Liver (tissue), 3 donors: ENCODE measurements around the gene ACOT8.

Experiments
- EGR1 ChIP-seq, 2 donors: IDR thresholded peaks; 2 replicates each; pipeline ENCODE4 v1.6.1; 2016 to 2018; ENCODE audit warnings: antibody characterized with exemption in 2 of 2, low read depth in 2 of 2
- FOXA1 ChIP-seq: IDR thresholded peaks from 2 replicates; pipeline ENCODE4 v1.6.1; 2016; ENCODE audit warnings: antibody characterized with exemption
- GABPA ChIP-seq, 2 donors: IDR thresholded peaks in 1 of 2; conservative IDR thresholded peaks in 1 of 2; 2 replicates each; pipeline ENCODE4 v1.6.1; 2016; ENCODE audit warnings: antibody characterized with exemption in 2 of 2, mild to moderate bottlenecking in 1 of 2, moderate library complexity in 1 of 2
- JUND ChIP-seq, 2 donors: IDR thresholded peaks; 2 replicates each; pipeline ENCODE4 v1.6.1; 2016; ENCODE audit warnings: antibody characterized with exemption in 2 of 2
- RAD21 ChIP-seq, 2 donors: IDR thresholded peaks; 2 replicates each; pipeline ENCODE4 v1.6.1; 2016; ENCODE audit warnings: antibody characterized with exemption in 2 of 2, mild to moderate bottlenecking in 2 of 2
- RXRA ChIP-seq, 2 donors: IDR thresholded peaks; 2 replicates each; pipeline ENCODE4 v1.6.1; 2017 to 2018; ENCODE audit warnings: antibody characterized with exemption in 2 of 2, mild to moderate bottlenecking in 1 of 2
- TAF1 ChIP-seq: conservative IDR thresholded peaks from 2 replicates; pipeline ENCODE4 v1.6.1; 2016; ENCODE audit warnings: antibody characterized with exemption, mild to moderate bottlenecking
- YY1 ChIP-seq: IDR thresholded peaks from 2 replicates; pipeline ENCODE4 v1.6.1; 2016; ENCODE audit warnings: antibody characterized with exemption, mild to moderate bottlenecking
- TF ChIP-seq, protein P1 (sequence below): fragments of 150-350 bp; IDR thresholded peaks from 2 replicates; pipeline ENCODE4 v1.5.1; 2017; ENCODE audit warnings: improper control_type of control experiment, low read depth, low read length; ENCODE audit not compliant: missing input control
- TF ChIP-seq, protein P2 (sequence below): IDR thresholded peaks from 2 replicates; pipeline ENCODE4 v1.6.1; 2016; ENCODE audit warnings: antibody characterized with exemption
- TF ChIP-seq, protein P3 (sequence below): IDR thresholded peaks from 2 replicates; pipeline ENCODE4 v1.6.1; 2016; ENCODE audit warnings: antibody characterized with exemption, mild to moderate bottlenecking
- donor health status: healthy.
- donor health status: healthy.

DNA sequence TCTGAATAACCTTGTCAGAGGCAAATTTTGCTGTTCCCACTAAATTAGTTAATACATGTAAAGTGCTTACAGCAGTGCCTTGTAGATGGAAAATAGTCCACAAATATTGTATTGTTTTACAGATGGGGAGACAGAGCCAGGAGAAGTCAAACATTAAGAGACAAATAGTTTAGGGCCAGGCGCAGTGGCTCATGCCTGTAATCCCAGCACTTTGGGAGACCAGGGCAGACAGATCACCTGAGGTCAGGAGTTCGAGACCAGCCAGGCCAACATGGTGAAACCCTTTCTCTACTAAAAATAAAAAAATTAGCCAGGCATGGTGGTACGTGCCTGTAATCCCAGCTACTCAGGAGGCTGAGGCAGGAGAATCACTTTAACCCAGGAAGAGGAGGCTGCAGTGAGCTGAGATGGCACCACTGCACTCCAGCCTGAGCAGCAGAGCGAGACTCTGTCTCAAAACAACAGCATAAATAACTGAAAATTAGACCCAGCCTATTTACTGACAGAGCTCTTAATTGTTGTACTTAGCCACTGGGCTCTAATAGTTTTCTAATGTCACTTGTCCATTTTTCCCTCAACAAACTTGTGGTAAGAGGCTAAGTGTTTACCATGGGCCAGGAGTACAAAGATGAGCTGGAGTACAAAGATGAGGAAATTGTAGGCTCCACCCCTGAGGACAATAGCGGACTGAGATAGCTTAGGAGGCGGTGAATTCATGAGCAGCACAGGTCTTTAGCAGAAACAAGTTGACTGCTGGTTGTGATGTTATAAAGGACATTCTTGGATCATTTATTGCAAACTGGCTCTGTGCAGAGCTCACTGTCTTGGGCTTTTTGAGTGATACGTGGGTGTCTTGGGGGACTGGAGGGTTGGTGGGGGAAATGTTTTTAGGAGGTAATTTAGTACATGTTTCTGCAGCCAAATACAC, 6.6 kb upstream of the ACOT8 start:
- TF ChIP-seq, protein P1, sequence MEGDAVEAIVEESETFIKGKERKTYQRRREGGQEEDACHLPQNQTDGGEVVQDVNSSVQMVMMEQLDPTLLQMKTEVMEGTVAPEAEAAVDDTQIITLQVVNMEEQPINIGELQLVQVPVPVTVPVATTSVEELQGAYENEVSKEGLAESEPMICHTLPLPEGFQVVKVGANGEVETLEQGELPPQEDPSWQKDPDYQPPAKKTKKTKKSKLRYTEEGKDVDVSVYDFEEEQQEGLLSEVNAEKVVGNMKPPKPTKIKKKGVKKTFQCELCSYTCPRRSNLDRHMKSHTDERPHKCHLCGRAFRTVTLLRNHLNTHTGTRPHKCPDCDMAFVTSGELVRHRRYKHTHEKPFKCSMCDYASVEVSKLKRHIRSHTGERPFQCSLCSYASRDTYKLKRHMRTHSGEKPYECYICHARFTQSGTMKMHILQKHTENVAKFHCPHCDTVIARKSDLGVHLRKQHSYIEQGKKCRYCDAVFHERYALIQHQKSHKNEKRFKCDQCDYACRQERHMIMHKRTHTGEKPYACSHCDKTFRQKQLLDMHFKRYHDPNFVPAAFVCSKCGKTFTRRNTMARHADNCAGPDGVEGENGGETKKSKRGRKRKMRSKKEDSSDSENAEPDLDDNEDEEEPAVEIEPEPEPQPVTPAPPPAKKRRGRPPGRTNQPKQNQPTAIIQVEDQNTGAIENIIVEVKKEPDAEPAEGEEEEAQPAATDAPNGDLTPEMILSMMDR = no peak
- TF ChIP-seq JUND (IDR thresholded peaks at IDR 0.05) (no peak), FOXA1 (no peak), TAF1 (no peak), GABPA (IDR thresholded peaks at IDR 0.05 in 1 of 2, conservative IDR thresholded peaks at IDR 0.05 in 1 of 2) (no peak), YY1 (no peak), EGR1 (IDR thresholded peaks at IDR 0.05; ENCODE audit: low read depth in 2 of 2) (no peak), RAD21 (IDR thresholded peaks at IDR 0.05) (no peak), RXRA (IDR thresholded peaks at IDR 0.05) (no peak)
- TF ChIP-seq, protein P2, sequence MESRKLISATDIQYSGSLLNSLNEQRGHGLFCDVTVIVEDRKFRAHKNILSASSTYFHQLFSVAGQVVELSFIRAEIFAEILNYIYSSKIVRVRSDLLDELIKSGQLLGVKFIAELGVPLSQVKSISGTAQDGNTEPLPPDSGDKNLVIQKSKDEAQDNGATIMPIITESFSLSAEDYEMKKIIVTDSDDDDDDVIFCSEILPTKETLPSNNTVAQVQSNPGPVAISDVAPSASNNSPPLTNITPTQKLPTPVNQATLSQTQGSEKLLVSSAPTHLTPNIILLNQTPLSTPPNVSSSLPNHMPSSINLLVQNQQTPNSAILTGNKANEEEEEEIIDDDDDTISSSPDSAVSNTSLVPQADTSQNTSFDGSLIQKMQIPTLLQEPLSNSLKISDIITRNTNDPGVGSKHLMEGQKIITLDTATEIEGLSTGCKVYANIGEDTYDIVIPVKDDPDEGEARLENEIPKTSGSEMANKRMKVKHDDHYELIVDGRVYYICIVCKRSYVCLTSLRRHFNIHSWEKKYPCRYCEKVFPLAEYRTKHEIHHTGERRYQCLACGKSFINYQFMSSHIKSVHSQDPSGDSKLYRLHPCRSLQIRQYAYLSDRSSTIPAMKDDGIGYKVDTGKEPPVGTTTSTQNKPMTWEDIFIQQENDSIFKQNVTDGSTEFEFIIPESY = no peak
- TF ChIP-seq, protein P3, sequence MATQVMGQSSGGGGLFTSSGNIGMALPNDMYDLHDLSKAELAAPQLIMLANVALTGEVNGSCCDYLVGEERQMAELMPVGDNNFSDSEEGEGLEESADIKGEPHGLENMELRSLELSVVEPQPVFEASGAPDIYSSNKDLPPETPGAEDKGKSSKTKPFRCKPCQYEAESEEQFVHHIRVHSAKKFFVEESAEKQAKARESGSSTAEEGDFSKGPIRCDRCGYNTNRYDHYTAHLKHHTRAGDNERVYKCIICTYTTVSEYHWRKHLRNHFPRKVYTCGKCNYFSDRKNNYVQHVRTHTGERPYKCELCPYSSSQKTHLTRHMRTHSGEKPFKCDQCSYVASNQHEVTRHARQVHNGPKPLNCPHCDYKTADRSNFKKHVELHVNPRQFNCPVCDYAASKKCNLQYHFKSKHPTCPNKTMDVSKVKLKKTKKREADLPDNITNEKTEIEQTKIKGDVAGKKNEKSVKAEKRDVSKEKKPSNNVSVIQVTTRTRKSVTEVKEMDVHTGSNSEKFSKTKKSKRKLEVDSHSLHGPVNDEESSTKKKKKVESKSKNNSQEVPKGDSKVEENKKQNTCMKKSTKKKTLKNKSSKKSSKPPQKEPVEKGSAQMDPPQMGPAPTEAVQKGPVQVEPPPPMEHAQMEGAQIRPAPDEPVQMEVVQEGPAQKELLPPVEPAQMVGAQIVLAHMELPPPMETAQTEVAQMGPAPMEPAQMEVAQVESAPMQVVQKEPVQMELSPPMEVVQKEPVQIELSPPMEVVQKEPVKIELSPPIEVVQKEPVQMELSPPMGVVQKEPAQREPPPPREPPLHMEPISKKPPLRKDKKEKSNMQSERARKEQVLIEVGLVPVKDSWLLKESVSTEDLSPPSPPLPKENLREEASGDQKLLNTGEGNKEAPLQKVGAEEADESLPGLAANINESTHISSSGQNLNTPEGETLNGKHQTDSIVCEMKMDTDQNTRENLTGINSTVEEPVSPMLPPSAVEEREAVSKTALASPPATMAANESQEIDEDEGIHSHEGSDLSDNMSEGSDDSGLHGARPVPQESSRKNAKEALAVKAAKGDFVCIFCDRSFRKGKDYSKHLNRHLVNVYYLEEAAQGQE = no peak
